Ishikawa (cell line): ENCODE results near the gene COLQ.

Experiments used
- CEBPB ChIP-seq: IDR thresholded peaks from 2 replicates; pipeline ENCODE4 v1.6.1; 2012
- CREB1 ChIP-seq: IDR thresholded peaks from 2 replicates; pipeline ENCODE4 v1.6.1; 2012; ENCODE audit warnings: low read depth
- EP300 ChIP-seq: IDR thresholded peaks from 2 replicates; pipeline ENCODE4 v1.6.1; 2012; ENCODE audit warnings: borderline replicate concordance
- NFIC ChIP-seq: IDR thresholded peaks from 2 replicates; pipeline ENCODE4 v1.6.1; 2012
- RAD21 ChIP-seq: IDR thresholded peaks from 2 replicates; pipeline ENCODE4 v1.6.1; 2012; ENCODE audit warnings: low read depth
- TAF1 ChIP-seq: IDR thresholded peaks from 2 replicates; pipeline ENCODE4 v1.6.1; 2012; ENCODE audit warnings: low read depth, mild to moderate bottlenecking
- TCF12 ChIP-seq: IDR thresholded peaks from 2 replicates; pipeline ENCODE4 v1.6.1; 2012; ENCODE audit warnings: low read depth
- TEAD4 ChIP-seq: IDR thresholded peaks from 2 replicates; pipeline ENCODE4 v1.6.1; 2012
- TF ChIP-seq, protein P1 (sequence below): IDR thresholded peaks from 2 replicates; pipeline ENCODE4 v1.6.1; 2012; ENCODE audit warnings: low read depth, mild to moderate bottlenecking

DNA sequence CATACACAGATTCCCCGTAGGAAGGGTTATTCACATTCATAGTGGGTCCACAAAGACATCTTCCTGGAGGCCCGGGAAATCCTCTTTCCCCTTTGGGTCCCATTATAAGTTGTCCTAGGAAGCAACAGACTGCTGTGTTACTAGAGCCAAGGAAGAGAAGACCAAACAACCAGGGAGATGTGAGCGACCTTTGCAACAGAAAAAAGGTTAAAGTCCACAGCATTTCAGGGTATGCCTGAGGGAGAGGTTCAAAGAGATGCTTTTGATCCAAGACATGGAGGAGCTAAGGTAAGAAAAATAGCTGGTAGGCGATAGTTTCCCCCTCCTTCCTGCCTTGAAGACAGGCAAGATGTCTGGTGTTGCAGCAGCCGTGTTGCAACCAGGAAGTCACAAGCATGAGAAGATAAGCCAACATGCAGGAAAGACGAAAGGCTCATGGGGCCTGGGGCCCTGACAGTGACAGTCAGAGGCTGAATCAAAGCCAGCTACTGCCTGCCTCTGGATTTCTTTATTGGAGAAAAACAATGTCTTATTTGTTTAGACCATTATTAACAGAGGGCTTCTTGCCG, 63.2 kb downstream of the COLQ start:
- no peak for TF ChIP-seq TCF12
- no peak for TF ChIP-seq EP300
- TF ChIP-seq CREB1 = no peak
- TF ChIP-seq RAD21 = no peak
- TF ChIP-seq TEAD4 = no peak
- no peak for TF ChIP-seq NFIC
- no peak for TF ChIP-seq TAF1
- TF ChIP-seq CEBPB = no peak
- TF ChIP-seq, protein P1, sequence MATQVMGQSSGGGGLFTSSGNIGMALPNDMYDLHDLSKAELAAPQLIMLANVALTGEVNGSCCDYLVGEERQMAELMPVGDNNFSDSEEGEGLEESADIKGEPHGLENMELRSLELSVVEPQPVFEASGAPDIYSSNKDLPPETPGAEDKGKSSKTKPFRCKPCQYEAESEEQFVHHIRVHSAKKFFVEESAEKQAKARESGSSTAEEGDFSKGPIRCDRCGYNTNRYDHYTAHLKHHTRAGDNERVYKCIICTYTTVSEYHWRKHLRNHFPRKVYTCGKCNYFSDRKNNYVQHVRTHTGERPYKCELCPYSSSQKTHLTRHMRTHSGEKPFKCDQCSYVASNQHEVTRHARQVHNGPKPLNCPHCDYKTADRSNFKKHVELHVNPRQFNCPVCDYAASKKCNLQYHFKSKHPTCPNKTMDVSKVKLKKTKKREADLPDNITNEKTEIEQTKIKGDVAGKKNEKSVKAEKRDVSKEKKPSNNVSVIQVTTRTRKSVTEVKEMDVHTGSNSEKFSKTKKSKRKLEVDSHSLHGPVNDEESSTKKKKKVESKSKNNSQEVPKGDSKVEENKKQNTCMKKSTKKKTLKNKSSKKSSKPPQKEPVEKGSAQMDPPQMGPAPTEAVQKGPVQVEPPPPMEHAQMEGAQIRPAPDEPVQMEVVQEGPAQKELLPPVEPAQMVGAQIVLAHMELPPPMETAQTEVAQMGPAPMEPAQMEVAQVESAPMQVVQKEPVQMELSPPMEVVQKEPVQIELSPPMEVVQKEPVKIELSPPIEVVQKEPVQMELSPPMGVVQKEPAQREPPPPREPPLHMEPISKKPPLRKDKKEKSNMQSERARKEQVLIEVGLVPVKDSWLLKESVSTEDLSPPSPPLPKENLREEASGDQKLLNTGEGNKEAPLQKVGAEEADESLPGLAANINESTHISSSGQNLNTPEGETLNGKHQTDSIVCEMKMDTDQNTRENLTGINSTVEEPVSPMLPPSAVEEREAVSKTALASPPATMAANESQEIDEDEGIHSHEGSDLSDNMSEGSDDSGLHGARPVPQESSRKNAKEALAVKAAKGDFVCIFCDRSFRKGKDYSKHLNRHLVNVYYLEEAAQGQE = no peak
